ENCODE data around the gene CDK4.

Gene CDK4

DNA sequence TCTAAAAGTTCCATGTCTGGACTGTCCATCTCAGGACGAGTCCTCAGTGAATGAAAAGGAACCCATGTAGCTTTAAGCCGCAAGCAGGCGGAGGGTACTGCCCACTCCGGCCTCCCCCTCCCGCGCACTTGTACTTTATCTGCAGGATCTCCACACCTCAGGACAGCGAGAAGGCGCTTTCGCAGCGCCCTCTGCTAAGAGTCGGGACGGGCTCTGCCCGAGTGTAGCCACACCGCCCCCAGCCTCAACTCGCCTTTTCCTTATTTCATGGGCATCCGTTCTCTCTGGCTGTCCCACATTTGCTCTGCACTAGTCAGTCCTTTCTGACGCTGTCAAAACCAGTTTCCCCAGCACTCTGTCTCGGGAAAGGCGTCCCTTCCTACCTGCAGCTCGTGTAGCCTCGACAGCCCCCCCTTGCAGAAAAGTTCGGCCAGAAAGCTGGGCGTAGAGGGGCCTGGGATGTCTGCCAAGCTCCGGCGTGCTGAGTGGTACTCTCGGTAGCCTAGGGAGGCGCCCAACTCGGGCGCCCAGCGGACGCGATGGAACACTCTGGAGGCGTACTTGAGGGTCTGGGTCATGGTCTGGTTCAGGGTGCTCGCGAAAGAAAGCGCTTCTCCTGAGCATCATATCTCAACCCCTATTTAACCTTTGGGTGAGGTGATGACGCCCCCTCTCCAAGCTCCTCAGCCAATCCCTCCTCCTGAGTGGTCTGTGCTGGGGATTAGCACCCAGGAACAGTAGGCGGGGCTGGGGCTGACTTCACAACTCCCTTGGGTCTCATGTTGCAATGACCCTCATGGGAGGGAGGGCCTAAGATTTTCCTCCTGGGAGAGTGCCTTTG, 14.6 kb upstream of the CDK4 start, which contains the start of gene CYP27B1:
Gene CYP27B1, minus strand, starts transcription at position 615 of the 841 bp plus-strand sequence. Its CDS starts 37 bp downstream, at position 578.
- no peaks in the 10 kb centered on the region for H4K20me1 ChIP-seq (ENCODE audit: insufficient read depth, low read length)
- H3K27ac ChIP-seq (ENCODE audit: low read depth, low read length, poor library complexity, severe bottlenecking), result no peak within 1 kb of the TSS
- H3K27me3 ChIP-seq (ENCODE audit: insufficient read depth, low read length), result peaks cover 24% of the 10 kb centered on the region
- no peak within 1 kb of the TSS for H3K9ac ChIP-seq (ENCODE audit: low read length)
- TF ChIP-seq EZH2 (IDR thresholded peaks at IDR 0.05; ENCODE audit: borderline replicate concordance, low read length) (no peak), CTCF (IDR thresholded peaks at IDR 0.05; ENCODE audit: low read length) (no peak)
- no peaks in the 10 kb centered on the region for H3K9me2 ChIP-seq (ENCODE audit: low read depth, low read length)
- no peak within 1 kb of the TSS for H3K4me2 ChIP-seq (ENCODE audit: low read length)
- H3K4me3 ChIP-seq (ENCODE audit: low read depth, low read length, poor library complexity, severe bottlenecking), result no peak within 1 kb of the TSS
- no peak within 1 kb of the TSS for H2AFZ ChIP-seq (ENCODE audit: low read length)
- H3K4me1 ChIP-seq (ENCODE audit: insufficient read depth, low read length, severe bottlenecking), result peaks cover 28% of the 10 kb centered on the region
- no peaks in the 10 kb centered on the region for H3F3A ChIP-seq (ENCODE audit: insufficient read depth, low read length)
- no peaks in the 10 kb centered on the region for H3K79me2 ChIP-seq (ENCODE audit: insufficient read depth, low read length)
- H3K9me3 ChIP-seq (ENCODE audit: low read length), result no peaks in the 10 kb centered on the region
- H3K36me3 ChIP-seq (ENCODE audit: insufficient read depth, low read length), result peaks cover 35% of the 10 kb centered on the region

DNA sequence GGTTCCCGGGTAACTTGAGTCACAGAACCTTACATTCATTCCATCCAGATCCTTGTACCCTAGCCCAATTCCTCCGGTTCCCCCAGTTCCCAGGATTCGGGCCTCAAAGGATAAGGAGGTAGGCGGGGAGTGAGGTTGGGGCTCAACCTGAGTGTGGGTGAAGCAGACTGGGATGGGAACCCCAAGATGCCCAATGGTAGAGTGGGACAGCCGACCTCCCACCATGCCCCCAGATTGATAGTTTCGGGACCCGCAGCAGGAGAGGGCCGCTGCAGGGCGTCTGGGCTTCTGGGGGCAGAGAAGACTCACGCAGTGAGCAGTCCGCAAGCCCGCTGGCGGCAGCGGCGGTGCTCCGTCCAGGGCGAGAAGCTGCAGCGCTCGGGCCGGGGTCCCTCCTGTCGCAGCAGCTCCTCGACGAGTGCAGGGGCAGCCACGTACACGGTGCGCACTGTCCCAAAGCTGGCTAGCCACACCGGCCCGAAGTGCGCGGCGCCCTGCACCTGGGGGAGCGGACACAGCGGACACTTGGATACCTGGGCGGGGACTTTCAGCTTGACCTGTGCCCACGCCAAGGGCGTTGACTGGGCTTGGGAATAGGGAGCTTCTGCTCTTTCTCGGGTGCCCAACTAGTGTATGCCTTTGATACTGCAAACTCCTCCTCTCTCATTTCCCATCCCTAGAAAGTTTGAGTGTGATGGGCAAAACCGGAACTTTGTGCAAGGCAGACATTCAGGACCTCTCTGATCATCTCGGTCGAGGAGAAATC, 13.8 kb upstream of the CDK4 start:
- Histone ChIP-seq H4K20me1 (ENCODE audit: insufficient read depth, low read length) (no peaks in the 10 kb centered on the region), H2AFZ (ENCODE audit: low read length) (no peak overlapping the region), H3K9me2 (ENCODE audit: low read depth, low read length) (no peaks in the 10 kb centered on the region), H3F3A (ENCODE audit: insufficient read depth, low read length) (no peaks in the 10 kb centered on the region), H3K9me3 (ENCODE audit: low read length) (no peaks in the 10 kb centered on the region), H3K79me2 (ENCODE audit: insufficient read depth, low read length) (no peaks in the 10 kb centered on the region), H3K9ac (ENCODE audit: low read length) (no peak overlapping the region), H3K36me3 (ENCODE audit: insufficient read depth, low read length) (peaks cover 35% of the 10 kb centered on the region), H3K27me3 (ENCODE audit: insufficient read depth, low read length) (peaks cover 24% of the 10 kb centered on the region), H3K4me3 (ENCODE audit: low read depth, low read length, poor library complexity, severe bottlenecking) (peak overlapping the region; percentile 47), H3K27ac (ENCODE audit: low read depth, low read length, poor library complexity, severe bottlenecking) (no peak overlapping the region), H3K4me1 (ENCODE audit: insufficient read depth, low read length, severe bottlenecking) (peaks cover 22% of the 10 kb centered on the region), H3K4me2 (ENCODE audit: low read length) (peak overlapping the region; percentile 66; the same call in 1 of the 2 replicates)
- no peak for TF ChIP-seq EZH2 (IDR thresholded peaks at IDR 0.05; ENCODE audit: borderline replicate concordance, low read length)
- TF ChIP-seq CTCF (IDR thresholded peaks at IDR 0.05; ENCODE audit: low read length), result no peak

- Histone ChIP-seq H3K4me1 (ENCODE audit: insufficient read depth, low read length, severe bottlenecking) (peaks cover 20% of the 10 kb centered on the region), H3K79me2 (ENCODE audit: insufficient read depth, low read length) (no peaks in the 10 kb centered on the region), H3F3A (ENCODE audit: insufficient read depth, low read length) (no peaks in the 10 kb centered on the region), H3K4me3 (ENCODE audit: low read depth, low read length, poor library complexity, severe bottlenecking) (peak overlapping the region; percentile 47), H3K9me3 (ENCODE audit: low read length) (no peaks in the 10 kb centered on the region), H3K9me2 (ENCODE audit: low read depth, low read length) (no peaks in the 10 kb centered on the region), H3K27me3 (ENCODE audit: insufficient read depth, low read length) (peaks cover 24% of the 10 kb centered on the region), H3K4me2 (ENCODE audit: low read length) (peak overlapping the region; percentile 66), H4K20me1 (ENCODE audit: insufficient read depth, low read length) (no peaks in the 10 kb centered on the region), H3K27ac (ENCODE audit: low read depth, low read length, poor library complexity, severe bottlenecking) (no peak overlapping the region), H2AFZ (ENCODE audit: low read length) (no peak overlapping the region), H3K36me3 (ENCODE audit: insufficient read depth, low read length) (peaks cover 27% of the 10 kb centered on the region), H3K9ac (ENCODE audit: low read length) (peak overlapping the region; percentile 36; the same call in 1 of the 2 replicates)
- TF ChIP-seq CTCF (IDR thresholded peaks at IDR 0.05; ENCODE audit: low read length) (peak; percentile 65), EZH2 (IDR thresholded peaks at IDR 0.05; ENCODE audit: borderline replicate concordance, low read length) (no peak)
Measured at GRCh38 chr12:57765003-57765697, 13.0 kb upstream of the CDK4 start.
